GM18505 (cell line): Measurements from ENCODE around the gene FAM107B.
"Not testable (repeated sequence)": the region's sequence is repeated elsewhere in the genome, so short reads cannot be mapped to it uniquely, and the experiment has no call there.

Experiments
- ATAC-seq: cut with Tn5 transposase; IDR thresholded peaks from one replicate; pipeline ENCODE4 v1.9.1; 2021; ENCODE audit not compliant: unreplicated experiment
- POLR2A ChIP-seq: IDR thresholded peaks from 4 replicates; pipeline ENCODE4 v1.6.1; 2011; ENCODE audit warnings: borderline replicate concordance; ENCODE audit not compliant: insufficient read depth, insufficient read length; ENCODE audit errors: extremely low read depth

Gene FAM107B

GRCh38 chr10:14653271-14654161 lies 121.2 kb downstream of the FAM107B start:
- no peak for TF ChIP-seq POLR2A
- ATAC-seq = no peak

GRCh38 chr10:14652816-14653215 lies 121.9 kb downstream of the FAM107B start:
- no peak for ATAC-seq

DNA sequence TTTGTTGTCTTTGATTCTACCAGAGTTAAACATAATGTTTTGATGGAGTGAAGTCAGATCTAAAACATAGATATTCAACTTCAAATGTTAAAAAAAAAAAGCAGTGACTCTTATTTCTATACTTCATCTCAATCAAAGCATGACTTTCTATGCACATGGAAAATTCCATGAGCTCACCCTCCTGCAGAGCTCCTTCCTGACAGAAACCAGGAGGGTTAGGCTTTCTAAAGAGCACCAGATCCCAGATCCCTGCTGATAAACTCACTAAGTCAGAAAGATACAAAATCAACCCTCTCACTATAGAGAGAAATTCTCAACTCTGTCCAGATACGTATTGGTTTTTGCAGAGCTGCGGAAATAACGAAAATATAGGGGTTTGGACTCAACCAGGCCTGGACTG lies 122.6 kb downstream of the FAM107B start:
- no peak for TF ChIP-seq POLR2A
- no peak for ATAC-seq

More at GRCh38 chr10:14652816-14653215, 121.9 kb downstream of the FAM107B start:
- no peak for TF ChIP-seq POLR2A

GRCh38 chr10:14649739-14650138 lies 125.0 kb downstream of the FAM107B start:
- TF ChIP-seq POLR2A = no peak
- ATAC-seq = no peak

DNA sequence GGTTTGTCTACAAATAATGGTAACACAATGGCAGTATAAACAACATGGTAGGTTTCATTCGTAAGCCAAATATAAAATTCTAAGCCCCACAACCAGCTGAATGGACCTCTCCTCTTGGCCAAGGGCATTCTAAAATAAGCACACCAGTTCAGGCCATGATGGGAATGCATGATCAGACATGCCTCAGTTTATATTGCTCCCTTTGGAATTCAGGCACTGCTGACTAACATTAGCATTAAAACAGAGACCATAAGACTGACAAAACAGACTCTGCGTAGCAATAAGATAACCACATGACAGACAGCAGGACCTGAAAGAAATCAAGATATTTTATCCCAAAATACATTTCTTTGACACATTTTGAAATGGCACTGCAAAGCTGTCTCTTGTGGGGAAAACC lies 125.8 kb downstream of the FAM107B start:
- no peak for TF ChIP-seq POLR2A
- ATAC-seq = no peak

DNA sequence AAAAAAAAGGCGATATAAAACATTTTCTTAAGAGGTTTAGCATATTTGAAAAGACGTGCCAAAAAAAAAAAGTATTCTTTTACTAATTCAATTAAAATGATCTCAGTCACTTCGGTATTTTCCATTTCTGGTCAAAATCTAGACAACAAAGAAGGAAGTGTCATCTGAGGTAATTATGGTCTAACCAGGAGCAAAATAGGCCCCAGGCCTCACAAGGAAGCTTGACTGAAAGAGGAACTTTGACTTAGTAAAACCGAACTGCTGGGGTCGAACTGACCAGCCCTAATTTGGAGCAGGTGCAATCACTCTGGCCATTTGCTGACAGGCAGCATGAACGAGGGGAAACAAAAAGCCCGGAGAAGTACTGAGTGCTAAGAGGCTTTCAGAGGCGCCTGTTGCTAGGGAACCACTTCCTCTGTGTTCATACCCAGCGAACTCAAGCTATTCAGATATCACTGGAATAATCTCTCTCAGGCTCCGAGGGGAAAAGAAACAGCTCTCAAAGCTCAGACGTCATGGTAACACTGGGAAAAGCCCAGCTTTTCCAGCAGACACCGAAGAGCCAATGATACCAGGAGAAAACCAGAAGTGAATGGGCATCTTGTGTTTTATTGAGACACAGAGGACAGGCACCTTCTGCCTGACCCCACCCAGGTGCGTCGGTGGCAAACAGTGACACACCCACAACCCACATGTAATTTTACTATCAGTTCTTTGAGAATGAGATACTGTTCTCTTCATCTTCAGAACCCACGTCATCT lies 126.5 kb downstream of the FAM107B start:
- peak; percentile 93 for ATAC-seq
- TF ChIP-seq POLR2A = no peak

DNA sequence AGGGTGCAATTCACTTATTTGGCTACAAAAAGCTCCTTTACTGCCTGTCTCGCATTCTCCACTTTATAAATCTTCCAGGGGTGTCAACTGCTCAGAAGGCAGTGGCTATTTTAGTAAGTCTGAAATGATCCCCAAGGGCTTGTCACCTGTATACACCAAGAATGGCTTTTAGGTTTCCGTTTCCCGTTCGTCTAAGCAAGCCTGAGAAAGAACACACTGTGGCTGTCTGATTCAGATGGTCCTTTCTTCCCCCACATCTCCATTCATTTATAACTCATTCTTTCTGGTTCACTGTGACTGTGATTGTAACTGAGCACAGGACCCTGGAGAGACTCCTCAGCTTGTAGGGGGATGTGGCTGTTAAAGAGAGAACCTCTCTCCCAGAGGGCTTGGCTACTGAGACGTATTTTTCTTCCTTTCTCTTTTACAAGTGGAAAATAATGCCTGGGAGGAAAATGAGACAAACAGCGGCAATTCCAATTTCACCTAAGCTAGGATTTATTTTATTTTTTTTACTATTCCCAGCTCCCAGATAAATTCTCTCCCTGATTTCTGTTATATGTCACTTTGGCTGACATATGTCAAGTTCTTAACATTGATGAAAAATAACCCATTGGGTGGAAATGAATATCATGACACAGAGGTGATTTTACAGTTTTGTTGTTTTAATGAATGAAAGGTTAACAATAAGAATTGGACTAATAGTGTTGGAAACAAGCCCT lies 129.3 kb downstream of the FAM107B start:
- no peak for TF ChIP-seq POLR2A
- ATAC-seq = no peak

- no peak for ATAC-seq
- no peak for TF ChIP-seq POLR2A
Measured at GRCh38 chr10:14639637-14640036, 135.1 kb downstream of the FAM107B start.

DNA sequence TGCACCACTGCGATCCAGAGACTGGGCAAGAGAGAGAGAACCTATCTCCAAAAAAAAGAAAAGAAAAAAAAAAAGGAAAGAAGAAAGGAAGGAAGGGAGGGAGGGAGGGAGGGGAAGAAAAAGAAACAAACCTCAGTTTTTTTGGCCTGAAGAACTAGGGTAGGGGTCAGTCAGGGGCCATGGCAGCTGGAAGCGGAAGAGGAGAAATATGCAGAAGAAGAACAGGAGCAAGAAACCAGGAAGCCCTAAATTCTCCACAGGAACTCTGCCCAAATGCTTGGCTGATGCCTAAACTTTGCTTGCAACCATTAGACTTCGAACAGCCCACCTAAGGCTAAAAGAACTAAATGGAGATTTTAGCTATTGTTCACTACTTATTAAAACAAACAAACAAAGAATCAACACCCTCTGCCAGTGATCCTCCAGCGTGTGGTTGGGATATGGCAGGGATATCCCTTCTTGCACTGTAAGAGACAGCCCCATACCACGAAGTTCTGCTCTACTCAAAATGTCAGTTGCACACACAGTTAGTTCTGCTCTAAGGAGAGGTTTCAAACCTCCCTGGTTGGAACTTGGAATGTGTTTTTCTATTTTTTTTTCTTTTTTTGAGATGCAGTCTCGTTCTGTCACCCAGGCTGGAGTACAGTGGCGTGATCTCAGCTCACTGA lies 139.5 kb downstream of the FAM107B start:
- ATAC-seq = no peak
- TF ChIP-seq POLR2A = no peak

- not testable (repeated sequence) for ATAC-seq
Measured at GRCh38 chr10:14634572-14634971, 140.1 kb downstream of the FAM107B start.

DNA sequence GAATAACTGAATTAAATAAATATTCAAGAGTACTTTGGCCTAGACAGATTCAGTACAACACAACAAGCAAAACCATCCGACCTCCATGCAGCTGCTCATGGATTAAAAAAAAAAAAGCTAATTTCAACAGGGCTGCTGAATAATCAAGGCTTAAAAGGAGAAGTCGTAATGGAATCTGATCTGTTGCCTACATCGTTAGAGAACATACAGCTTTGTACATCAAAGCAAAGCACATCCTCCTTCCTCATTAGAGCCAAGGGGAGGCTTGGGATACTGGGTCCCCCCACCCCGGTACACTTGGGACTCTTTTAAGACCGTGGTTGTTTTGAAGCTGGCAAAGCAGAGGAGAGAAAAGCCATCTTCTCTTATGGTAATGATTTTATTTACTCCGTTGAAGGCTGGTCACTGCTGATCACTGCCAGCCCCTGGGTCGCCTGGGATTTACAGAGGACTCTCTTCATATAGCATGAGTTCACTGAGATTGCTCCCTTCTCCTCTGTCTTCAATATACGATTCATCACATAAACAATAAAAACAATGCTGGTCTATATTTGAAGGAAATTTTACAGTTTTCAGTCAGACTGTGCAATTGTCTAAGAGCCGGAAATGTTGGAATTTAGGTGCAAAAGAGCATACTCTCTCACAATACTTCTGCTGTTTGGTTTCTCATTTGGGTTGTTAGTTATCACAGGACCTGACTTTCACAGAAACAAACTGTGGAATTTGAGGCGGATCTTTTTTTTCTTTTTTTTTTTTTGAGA lies 148.8 kb downstream of the FAM107B start:
- no peak for TF ChIP-seq POLR2A
- no peak for ATAC-seq

- TF ChIP-seq POLR2A = no peak
- ATAC-seq = no peak
Measured at GRCh38 chr10:14625192-14625631, 149.5 kb downstream of the FAM107B start.
